DND-41 (cell line): ENCODE data around the gene RSBN1.

Experiments used
- EZH2 ChIP-seq: IDR thresholded peaks from 3 replicates; pipeline ENCODE4 v1.6.1; 2012; ENCODE audit warnings: borderline replicate concordance, low read depth, mild to moderate bottlenecking, moderate library complexity, low read length, inconsistent platforms; ENCODE audit not compliant: severe bottlenecking
- TF ChIP-seq, protein P1 (sequence below): IDR thresholded peaks from 2 replicates; pipeline ENCODE4 v1.5.1; 2012; ENCODE audit warnings: borderline replicate concordance, low read length, moderate library complexity, mild to moderate bottlenecking; ENCODE audit not compliant: poor library complexity, severe bottlenecking; ENCODE audit errors: extremely low read depth

DNA sequence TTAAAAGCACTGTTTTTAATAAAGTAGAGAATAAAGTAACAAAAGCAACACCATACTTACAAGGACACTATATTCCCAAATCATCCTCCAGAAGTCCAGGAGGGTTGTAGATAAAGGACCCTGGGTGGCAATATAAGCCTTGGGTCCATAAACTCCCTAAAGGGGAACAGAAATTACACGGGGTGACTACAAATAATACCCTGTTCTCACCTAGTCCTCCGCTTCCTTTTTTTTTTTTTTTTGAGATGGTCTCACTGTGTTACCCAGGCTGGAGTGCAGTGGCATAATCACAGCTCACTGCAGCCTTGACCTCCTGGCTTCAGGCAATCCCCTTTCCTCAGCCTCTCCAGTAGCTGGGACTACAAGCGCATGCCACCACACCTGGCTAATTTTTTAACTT is 46.1 kb upstream of the RSBN1 start:
- TF ChIP-seq, protein P1, sequence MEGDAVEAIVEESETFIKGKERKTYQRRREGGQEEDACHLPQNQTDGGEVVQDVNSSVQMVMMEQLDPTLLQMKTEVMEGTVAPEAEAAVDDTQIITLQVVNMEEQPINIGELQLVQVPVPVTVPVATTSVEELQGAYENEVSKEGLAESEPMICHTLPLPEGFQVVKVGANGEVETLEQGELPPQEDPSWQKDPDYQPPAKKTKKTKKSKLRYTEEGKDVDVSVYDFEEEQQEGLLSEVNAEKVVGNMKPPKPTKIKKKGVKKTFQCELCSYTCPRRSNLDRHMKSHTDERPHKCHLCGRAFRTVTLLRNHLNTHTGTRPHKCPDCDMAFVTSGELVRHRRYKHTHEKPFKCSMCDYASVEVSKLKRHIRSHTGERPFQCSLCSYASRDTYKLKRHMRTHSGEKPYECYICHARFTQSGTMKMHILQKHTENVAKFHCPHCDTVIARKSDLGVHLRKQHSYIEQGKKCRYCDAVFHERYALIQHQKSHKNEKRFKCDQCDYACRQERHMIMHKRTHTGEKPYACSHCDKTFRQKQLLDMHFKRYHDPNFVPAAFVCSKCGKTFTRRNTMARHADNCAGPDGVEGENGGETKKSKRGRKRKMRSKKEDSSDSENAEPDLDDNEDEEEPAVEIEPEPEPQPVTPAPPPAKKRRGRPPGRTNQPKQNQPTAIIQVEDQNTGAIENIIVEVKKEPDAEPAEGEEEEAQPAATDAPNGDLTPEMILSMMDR, result no peak
- TF ChIP-seq EZH2, result no peak
